Fibroblast of lung (primary cell): ENCODE data around the gene WDPCP.

Experiments
- CTCF ChIP-seq, 2 donors: IDR thresholded peaks in 1 of 2; conservative IDR thresholded peaks in 1 of 2; 1 replicate in 1 of 2; 2 replicates in 1 of 2; pipeline ENCODE4 v1.5.1; 2011 to 2012; ENCODE audit warnings: low read length in 2 of 2, control low read depth in 1 of 2, inconsistent platforms in 1 of 2, low read depth in 1 of 2, mild to moderate bottlenecking in 1 of 2
- EZH2 ChIP-seq: IDR thresholded peaks from 2 replicates; pipeline ENCODE4 v1.5.1; 2012; ENCODE audit warnings: low read length, control low read depth, mild to moderate bottlenecking; ENCODE audit errors: missing control alignments

DNA sequence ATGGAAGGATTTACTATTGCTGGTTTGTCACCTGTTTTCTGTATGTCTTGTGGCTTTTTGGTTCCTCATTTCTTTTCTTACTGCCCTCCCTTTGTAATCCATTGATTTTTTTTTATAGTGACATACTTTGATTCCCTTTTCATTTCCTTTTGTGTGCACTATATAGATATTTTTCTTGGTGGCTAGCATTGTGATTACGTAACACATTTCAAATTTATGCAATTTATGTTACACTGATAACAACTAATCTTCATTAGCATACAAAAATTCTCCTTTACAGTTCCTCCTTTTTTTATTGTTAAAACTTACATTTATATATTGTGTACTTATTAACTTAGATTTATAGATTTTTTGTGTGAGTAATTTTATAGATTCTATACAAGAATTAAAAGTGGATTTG, 457.1 kb downstream of the WDPCP start:
- no peak for TF ChIP-seq CTCF (conservative IDR thresholded peaks at IDR 0.05 in 1 of 2, IDR thresholded peaks at IDR 0.05 in 1 of 2; ENCODE audit: low read depth in 1 of 2, low read length in 2 of 2)
- no peak for TF ChIP-seq EZH2
